Neural progenitor cell (in vitro differentiated cells): ENCODE results near the gene NBEA. TPM values are rescaled to one million over a fixed set of nuclear protein-coding genes. Genes with fewer than 3 reads are reported as not detected.
A peak's percentile ranks its signal among the peaks of the same experiment; 100 is the strongest.

Experiments
- DNase-seq: peaks from one replicate; pipeline ENCODE4 v3.0.0-alpha.2; 2016; ENCODE audit warnings: low spot score
- H2AFZ ChIP-seq: fragments of 200-600 bp; sonication (generic); replicated peaks from 2 replicates; pipeline ENCODE4 v1.6.1; 2016; ENCODE audit warnings: antibody characterized with exemption
- H3F3A ChIP-seq: fragments of 200-600 bp; sonication (generic); 2 replicates; pipeline ENCODE4 v1.6.1; 2016; ENCODE audit warnings: antibody characterized with exemption, low read depth
- H3K27ac ChIP-seq: fragments of 200-600 bp; sonication (generic); 2 replicates; pipeline ENCODE4 v1.5.1; 2016; ENCODE audit warnings: mild to moderate bottlenecking
- H3K27me3 ChIP-seq: fragments of 200-600 bp; sonication (generic); 2 replicates; pipeline ENCODE4 v1.6.1; 2016; ENCODE audit warnings: mild to moderate bottlenecking, moderate library complexity
- H3K36me3 ChIP-seq: fragments of 200-600 bp; sonication (generic); 2 replicates; pipeline ENCODE4 v1.5.1; 2016
- H3K4me1 ChIP-seq: fragments of 200-600 bp; sonication (generic); 2 replicates; pipeline ENCODE4 v1.6.1; 2016; ENCODE audit warnings: mixed run types
- H3K4me2 ChIP-seq: fragments of 200-600 bp; sonication (generic); 2 replicates; pipeline ENCODE4 v1.6.1; 2016
- H3K4me3 ChIP-seq: fragments of 200-600 bp; sonication (generic); 2 replicates; pipeline ENCODE4 v1.5.1; 2016
- H3K79me2 ChIP-seq: fragments of 200-600 bp; sonication (generic); 2 replicates; pipeline ENCODE4 v1.6.1; 2016; ENCODE audit warnings: low read depth
- H3K9ac ChIP-seq: fragments of 200-600 bp; sonication (generic); 2 replicates; pipeline ENCODE4 v1.6.1; 2016
- H3K9me3 ChIP-seq: fragments of 200-600 bp; sonication (generic); 2 replicates; pipeline ENCODE4 v1.5.1; 2016; ENCODE audit warnings: low read depth
- H4K20me1 ChIP-seq: fragments of 200-600 bp; sonication (generic); 2 replicates; pipeline ENCODE4 v1.6.1; 2016; ENCODE audit warnings: low read depth
- H3K27ac Mint-ChIP-seq: 3 replicates; pipeline ENCODE4 v1.8.0; 2021; ENCODE audit warnings: mixed read lengths
- H3K27me3 Mint-ChIP-seq: 2 replicates; pipeline ENCODE4 v1.8.0; 2022; ENCODE audit warnings: low read depth, mild to moderate bottlenecking, inconsistent platforms, moderate library complexity, mixed read lengths; ENCODE audit not compliant: insufficient read depth
- H3K36me3 Mint-ChIP-seq: 3 replicates; pipeline ENCODE4 v1.8.0; 2021; ENCODE audit warnings: mixed read lengths
- H3K4me1 Mint-ChIP-seq: 3 replicates; pipeline ENCODE4 v1.8.0; 2021; ENCODE audit warnings: mixed read lengths
- H3K4me3 Mint-ChIP-seq: 3 replicates; pipeline ENCODE4 v1.8.0; 2021; ENCODE audit warnings: mild to moderate bottlenecking, moderate library complexity, mixed read lengths
- H3K9me3 Mint-ChIP-seq: 3 replicates; pipeline ENCODE4 v1.8.0; 2020; ENCODE audit warnings: mixed read lengths
- CTCF ChIP-seq: fragments of 200-600 bp; sonication (generic); IDR thresholded peaks from 2 replicates; pipeline ENCODE4 v1.5.1; 2017; ENCODE audit warnings: antibody characterized with exemption, mild to moderate bottlenecking
- EZH2 ChIP-seq: fragments of 200-600 bp; sonication (generic); IDR thresholded peaks from 2 replicates; pipeline ENCODE4 v1.6.1; 2017; ENCODE audit warnings: antibody characterized with exemption, mild to moderate bottlenecking, moderate library complexity
- EZH2phosphoT487 ChIP-seq: fragments of 200-600 bp; sonication (generic); IDR thresholded peaks from 2 replicates; pipeline ENCODE4 v1.6.1; 2017; ENCODE audit warnings: antibody characterized with exemption
- total RNA-seq: library from RNA; depleted of rRNA; stranded (reverse); fragments of >200 nt; gene quantifications from 2 replicates; pipeline ENCODE4 v1.2.3, GENCODE V29; 2015; ENCODE audit warnings: low replicate concordance

Gene NBEA
- total RNA-seq, 1 donor from 2014 or later = 31.0 TPM

- H3K79me2 ChIP-seq = no peaks in the 10 kb centered on the region
- H3K27me3 Mint-ChIP-seq = peaks cover 1% of the 10 kb centered on the region
- H3K4me3 ChIP-seq = no peak overlapping the region
- no peaks in the 10 kb centered on the region for H3K9me3 Mint-ChIP-seq
- no peak for TF ChIP-seq EZH2phosphoT487
- no peak for TF ChIP-seq EZH2
- no peak for TF ChIP-seq CTCF
- no peak overlapping the region for H3K27ac Mint-ChIP-seq
- H4K20me1 ChIP-seq = peaks cover 6% of the 10 kb centered on the region
- no peaks in the 10 kb centered on the region for H3K36me3 Mint-ChIP-seq
- H3K4me1 Mint-ChIP-seq = peaks cover 19% of the 10 kb centered on the region
- peaks cover 29% of the 10 kb centered on the region for H3K4me1 ChIP-seq
- no peak overlapping the region for H2AFZ ChIP-seq
- H3K9ac ChIP-seq = no peak overlapping the region
- no peak overlapping the region for H3K4me3 Mint-ChIP-seq
- H3K27ac ChIP-seq = no peak overlapping the region
- H3K27me3 ChIP-seq = no peaks in the 10 kb centered on the region
- no peaks in the 10 kb centered on the region for H3K9me3 ChIP-seq
- H3K4me2 ChIP-seq = no peak overlapping the region
- H3K36me3 ChIP-seq = no peaks in the 10 kb centered on the region
- H3F3A ChIP-seq = peaks cover 14% of the 10 kb centered on the region
- DNase-seq = no peak
Measured at GRCh38 chr13:35465371-35465770, 523.3 kb downstream of the NBEA start.

- Histone ChIP-seq H3K9me3 (no peaks in the 10 kb centered on the region), H4K20me1 (peaks cover 27% of the 10 kb centered on the region), H3K9ac (no peak overlapping the region), H3K36me3 (no peaks in the 10 kb centered on the region), H2AFZ (no peak overlapping the region), H3K79me2 (no peaks in the 10 kb centered on the region), H3F3A (peaks cover 38% of the 10 kb centered on the region), H3K4me3 (no peak overlapping the region), H3K27ac (no peak overlapping the region), H3K4me2 (peak overlapping the region; percentile 34), H3K27me3 (peaks cover 23% of the 10 kb centered on the region), H3K4me1 (peaks cover 47% of the 10 kb centered on the region)
- TF ChIP-seq EZH2phosphoT487 (no peak), EZH2 (no peak), CTCF (no peak)
- peak; percentile 18 for DNase-seq
- Mint-ChIP-seq H3K4me1 (peaks cover 28% of the 10 kb centered on the region), H3K4me3 (no peak overlapping the region), H3K27ac (peak overlapping the region; percentile 50), H3K9me3 (no peaks in the 10 kb centered on the region), H3K36me3 (no peaks in the 10 kb centered on the region), H3K27me3 (peaks cover 21% of the 10 kb centered on the region)
Measured at GRCh38 chr13:35468195-35468594, 526.1 kb downstream of the NBEA start.

- peaks cover 45% of the 10 kb centered on the region for H4K20me1 ChIP-seq
- H3K27me3 ChIP-seq = peaks cover 41% of the 10 kb centered on the region
- H3K36me3 ChIP-seq = no peaks in the 10 kb centered on the region
- peak; percentile 65 for DNase-seq
- no peak overlapping the region for H3K9ac ChIP-seq
- Mint-ChIP-seq H3K4me3 (peak overlapping the region; percentile 80), H3K4me1 (peaks cover 34% of the 10 kb centered on the region), H3K27ac (no peak overlapping the region), H3K36me3 (no peaks in the 10 kb centered on the region), H3K9me3 (no peaks in the 10 kb centered on the region), H3K27me3 (peaks cover 33% of the 10 kb centered on the region)
- H3K4me1 ChIP-seq = peaks cover 53% of the 10 kb centered on the region
- no peak overlapping the region for H2AFZ ChIP-seq
- H3K27ac ChIP-seq = peak overlapping the region; percentile 11
- peak overlapping the region; percentile 57 for H3K4me3 ChIP-seq
- no peak for TF ChIP-seq EZH2
- TF ChIP-seq CTCF = no peak
- peak; percentile 49 for TF ChIP-seq EZH2phosphoT487
- H3K79me2 ChIP-seq = no peaks in the 10 kb centered on the region
- H3K9me3 ChIP-seq = no peaks in the 10 kb centered on the region
- H3F3A ChIP-seq = peaks cover 45% of the 10 kb centered on the region
- peak overlapping the region; percentile 87 for H3K4me2 ChIP-seq
Measured at GRCh38 chr13:35469806-35470525, 527.9 kb downstream of the NBEA start.
